K562 (cell line): ENCODE results near the gene PPIF. TPM values are rescaled to one million over a fixed set of nuclear protein-coding genes. Genes with fewer than 3 reads are reported as not detected.

ENCODE experiments used
- DPF2 ChIP-seq: fragments of 450-650 bp; IDR thresholded peaks from 2 replicates; pipeline ENCODE4 v1.6.1; 2016
- E2F8 ChIP-seq: fragments of 450-650 bp; IDR thresholded peaks from 2 replicates; pipeline ENCODE4 v1.7.1; 2018; ENCODE audit warnings: mild to moderate bottlenecking, low read depth; ENCODE audit not compliant: partially characterized antibody
- FOXM1 ChIP-seq, 2 experiments: fragments of 450-650 bp in 1 of 2; sonication (generic) in 1 of 2; formaldehyde crosslinking in 1 of 2; IDR thresholded peaks; 2 replicates each; pipeline versions ENCODE4 v1.6.1 to v1.9.0; 2017 to 2022; ENCODE audit warnings: low read depth in 2 of 2, mild to moderate bottlenecking in 2 of 2, missing genetic modification reagents in 1 of 2, moderate library complexity in 1 of 2
- KLF13 ChIP-seq: fragments of 450-650 bp; IDR thresholded peaks from 2 replicates; pipeline ENCODE4 v1.6.1; 2016; ENCODE audit warnings: missing genetic modification characterization, low read depth, mild to moderate bottlenecking, missing compliant biosample characterization, moderate library complexity, borderline replicate concordance
- KLF6 ChIP-seq: fragments of 250-450 bp; sonication (Bioruptor Pico); IDR thresholded peaks from 2 replicates; pipeline ENCODE4 v1.4.0; 2020; ENCODE audit warnings: mild to moderate bottlenecking, moderate library complexity, borderline replicate concordance
- MBD1 ChIP-seq: fragments of 250-450 bp; sonication (Bioruptor Pico); IDR thresholded peaks from 2 replicates; pipeline ENCODE4 v1.8.0; 2022; ENCODE audit warnings: inconsistent platforms
- MYC ChIP-seq, 2 experiments: fragments of 250-450 bp in 1 of 2; sonication (Bioruptor Pico) in 1 of 2; IDR thresholded peaks; 2 replicates each; pipeline versions ENCODE4 v1.5.1 to v1.6.1; 2012 to 2021; ENCODE audit warnings: low read depth in 2 of 2, borderline replicate concordance in 1 of 2, improper control_type of control experiment in 1 of 2, low read length in 1 of 2, mild to moderate bottlenecking in 1 of 2, moderate library complexity in 1 of 2
- NUFIP1 ChIP-seq: fragments of 450-650 bp; IDR thresholded peaks from 2 replicates; pipeline ENCODE4 v1.6.1; 2018; ENCODE audit not compliant: partially characterized antibody
- PPARD ChIP-seq: fragments of 250-450 bp; sonication (Bioruptor Pico); IDR thresholded peaks from 2 replicates; pipeline ENCODE4 v1.8.0; 2022; ENCODE audit warnings: inconsistent platforms, mild to moderate bottlenecking, moderate library complexity
- RHOXF2B ChIP-seq: fragments of 250-450 bp; sonication (Bioruptor Pico); conservative IDR thresholded peaks from 2 replicates; pipeline ENCODE4 v1.5.1; 2021
- SMARCC2 ChIP-seq: fragments of 450-650 bp; IDR thresholded peaks from 2 replicates; pipeline ENCODE4 v1.6.1; 2017; ENCODE audit warnings: antibody characterized with exemption, moderate library complexity, mild to moderate bottlenecking, low read depth
- SNAPC5 ChIP-seq: fragments of 250-450 bp; sonication (Bioruptor Pico); IDR thresholded peaks from 2 replicates; pipeline ENCODE4 v1.8.0; 2021; ENCODE audit warnings: moderate library complexity, mild to moderate bottlenecking, inconsistent platforms
- YBX1 ChIP-seq: fragments of 450-650 bp; IDR thresholded peaks from 2 replicates; pipeline ENCODE4 v1.7.1; 2016; ENCODE audit warnings: mild to moderate bottlenecking
- ZBTB2 ChIP-seq: fragments of 450-650 bp; IDR thresholded peaks from 2 replicates; pipeline ENCODE4 v1.6.1; 2016; ENCODE audit warnings: antibody characterized with exemption
- ZBTB7A ChIP-seq: IDR thresholded peaks from 2 replicates; pipeline ENCODE4 v1.6.1; 2011; ENCODE audit warnings: low read depth, mild to moderate bottlenecking, low read length, moderate library complexity, borderline replicate concordance; ENCODE audit not compliant: control insufficient read depth
- ZNF232 ChIP-seq: sonication (generic); formaldehyde crosslinking; IDR thresholded peaks from 2 replicates; pipeline ENCODE4 v1.8.0; 2022; ENCODE audit warnings: mild to moderate bottlenecking, missing genetic modification reagents
- ZNF253 ChIP-seq: fragments of 250-450 bp; sonication (Bioruptor Pico); conservative IDR thresholded peaks from 2 replicates; pipeline ENCODE4 v1.6.1; 2021; ENCODE audit warnings: mild to moderate bottlenecking
- ZNF354B ChIP-seq: fragments of 250-450 bp; sonication (Bioruptor Pico); IDR thresholded peaks from 2 replicates; pipeline ENCODE4 v1.4.0; 2020
- ZNF695 ChIP-seq: fragments of 450-650 bp; formaldehyde crosslinking; IDR thresholded peaks from 2 replicates; pipeline ENCODE4 v1.4.0; 2020; ENCODE audit warnings: mild to moderate bottlenecking, moderate library complexity
- polyA plus RNA-seq, 8 experiments: library from polyadenylated mRNA; depleted of rRNA in 4 of 8; stranded (reverse) in 5 of 8; unstranded in 3 of 8; fragments of >200 nt; fragmentation: Nextera tagmentation in 2 of 8; fragmentation: Illumina TruSeq in 1 of 8; extraction: Ambion mirVana in 2 of 8; extraction: Trizol in 1 of 8; gene quantifications; 2 replicates each; pipeline versions ENCODE4 v1.2.1 to v1.2.3, GENCODE V29; 2011 to 2014; ENCODE audit warnings: inconsistent platforms in 1 of 8, missing spikeins in 1 of 8
- total RNA-seq, 7 experiments: library from RNA; depleted of rRNA in 6 of 7; stranded (reverse); fragments of >200 nt in 6 of 7; fragmentation: Illumina TruSeq in 2 of 7; extraction: Trizol in 2 of 7; gene quantifications; 2 replicates each; pipeline versions ENCODE4 v1.2.1 to v1.2.3, GENCODE V29; 2011 to 2021; ENCODE audit warnings: low replicate concordance in 1 of 7
- TF ChIP-seq, protein P1 (sequence below): fragments of 250-450 bp; sonication (Bioruptor Pico); IDR thresholded peaks from 2 replicates; pipeline ENCODE4 v1.4.0; 2020; ENCODE audit warnings: mild to moderate bottlenecking, moderate library complexity

PPIF gene
- total and polyA plus RNA-seq, 9 of the 15 experiments (the other 6 are each of a cell fraction or from before 2014, with no cell fraction given), result 40.9 to 287 (median 117) TPM

DNA sequence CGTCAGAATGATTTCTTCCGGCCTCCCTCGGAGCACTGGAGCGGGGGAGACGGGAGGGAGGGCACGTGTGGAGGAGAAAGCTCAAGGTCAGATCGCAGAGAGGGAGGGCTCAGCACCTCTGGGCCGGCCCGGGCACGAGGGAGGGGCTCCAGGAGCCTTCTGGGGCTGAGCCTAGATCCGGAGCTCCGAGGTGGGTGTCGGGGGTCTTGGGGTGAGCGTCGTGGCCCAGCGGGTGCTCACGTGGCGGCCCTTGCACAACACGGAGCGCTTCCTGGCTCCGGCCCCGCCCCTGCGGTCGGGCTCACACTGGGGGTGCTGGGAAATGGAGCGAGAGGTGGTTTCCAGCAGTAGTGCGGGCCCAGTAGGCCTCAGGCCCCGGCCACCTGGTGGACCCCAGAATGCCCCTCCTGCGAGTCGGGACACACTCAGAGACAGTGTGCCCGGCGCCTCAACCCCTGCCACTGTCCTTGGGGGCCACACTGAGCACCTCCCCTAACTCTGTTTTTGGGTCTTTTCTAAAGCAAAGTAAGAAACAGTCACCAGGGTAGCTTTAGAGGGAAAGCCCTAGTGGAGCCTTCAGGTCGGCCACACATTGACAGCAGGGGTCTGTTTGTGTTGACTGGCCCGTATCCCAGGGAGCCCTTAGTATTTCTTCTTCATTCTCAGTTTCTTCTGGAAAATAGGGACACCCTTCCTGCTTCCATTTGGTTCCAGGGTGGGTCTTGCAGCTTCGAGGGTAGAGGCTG, 798 bp downstream of the PPIF start (continued):
- TF ChIP-seq MBD1 (CRISPR knock-in tag), result no peak
- TF ChIP-seq, protein P1, sequence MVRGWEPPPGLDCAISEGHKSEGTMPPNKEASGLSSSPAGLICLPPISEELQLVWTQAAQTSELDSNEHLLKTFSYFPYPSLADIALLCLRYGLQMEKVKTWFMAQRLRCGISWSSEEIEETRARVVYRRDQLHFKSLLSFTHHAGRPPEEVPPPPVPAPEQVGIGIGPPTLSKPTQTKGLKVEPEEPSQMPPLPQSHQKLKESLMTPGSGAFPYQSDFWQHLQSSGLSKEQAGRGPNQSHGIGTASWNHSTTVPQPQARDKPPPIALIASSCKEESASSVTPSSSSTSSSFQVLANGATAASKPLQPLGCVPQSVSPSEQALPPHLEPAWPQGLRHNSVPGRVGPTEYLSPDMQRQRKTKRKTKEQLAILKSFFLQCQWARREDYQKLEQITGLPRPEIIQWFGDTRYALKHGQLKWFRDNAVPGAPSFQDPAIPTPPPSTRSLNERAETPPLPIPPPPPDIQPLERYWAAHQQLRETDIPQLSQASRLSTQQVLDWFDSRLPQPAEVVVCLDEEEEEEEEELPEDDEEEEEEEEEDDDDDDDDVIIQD (CRISPR knock-in tag), result no peak
- TF ChIP-seq RHOXF2B, result no peak
- TF ChIP-seq KLF13 (tag), result 0 out of 2 replicates have a peak, but pooled peaks have one; percentile 52
- peak; percentile 83; the same call in 1 of the 2 replicates for TF ChIP-seq KLF6 (CRISPR knock-in tag)
- TF ChIP-seq YBX1, result no peak
- TF ChIP-seq PPARD (CRISPR knock-in tag), result no peak
- no peak for TF ChIP-seq E2F8
- 0 out of 2 replicates have a peak, but pooled peaks have one; percentile 24 for TF ChIP-seq ZBTB2
- TF ChIP-seq NUFIP1, result peak; percentile 87
- TF ChIP-seq MYC (IDR thresholded peaks at IDR 0.05; ENCODE audit: low read depth, low read length), result peak; percentile 97
- TF ChIP-seq MYC (CRISPR knock-in tag; IDR thresholded peaks at IDR 0.05; ENCODE audit: borderline replicate concordance, low read depth), result peak; percentile 96
- TF ChIP-seq ZNF354B (CRISPR knock-in tag), result no peak
- no peak for TF ChIP-seq DPF2
- no peak for TF ChIP-seq SMARCC2
- no peak for TF ChIP-seq SNAPC5
- peak; percentile 94 for TF ChIP-seq ZBTB7A
- no peak for TF ChIP-seq ZNF695
- TF ChIP-seq ZNF232 (CRISPR knock-in tag), result no peak
- no peak for TF ChIP-seq FOXM1 (IDR thresholded peaks at IDR 0.05; ENCODE audit: low read depth)
- TF ChIP-seq FOXM1 (CRISPR knock-in tag; IDR thresholded peaks at IDR 0.05; ENCODE audit: low read depth), result no peak
- TF ChIP-seq ZNF253 (CRISPR knock-in tag), result no peak
